ENCODE data around the gene CENPX.
A peak's percentile ranks its signal among the peaks of the same experiment; 100 is the strongest.

CENPX gene

GRCh38 chr17:82021900-82022309, 773 bp downstream of the CENPX start:
- DNase-seq = no peak

GRCh38 chr17:82021107-82021899, 1.4 kb downstream of the CENPX start:
- DNase-seq = peak; percentile 53

GRCh38 chr17:82020572-82021106, 2.0 kb downstream of the CENPX start:
- DNase-seq = no peak

- DNase-seq = peak; percentile 56
Observed at GRCh38 chr17:82019690-82020571, 2.7 kb downstream of the CENPX start.

- no peak for DNase-seq
Observed at GRCh38 chr17:82018989-82019689, 3.5 kb downstream of the CENPX start.

- peak; percentile 64 for DNase-seq
Observed at GRCh38 chr17:82018152-82018988, 4.3 kb downstream of the CENPX start.

- no peak for DNase-seq
Observed at GRCh38 chr17:82017612-82018151, 5.0 kb downstream of the CENPX start.

- DNase-seq = no peak
Observed at GRCh38 chr17:82016875-82017459, 5.7 kb downstream of the CENPX start.

GRCh38 chr17:82016061-82016874, 6.4 kb downstream of the CENPX start:
- no peak for DNase-seq

GRCh38 chr17:82015311-82015971, 7.2 kb downstream of the CENPX start:
- no peak for DNase-seq

GRCh38 chr17:82014971-82015310, 7.7 kb downstream of the CENPX start:
- DNase-seq = no peak

GRCh38 chr17:82014432-82014831, 8.2 kb downstream of the CENPX start:
- DNase-seq = no peak

GRCh38 chr17:82013772-82014321, 8.8 kb downstream of the CENPX start:
- DNase-seq = no peak

- no peak for DNase-seq
Observed at GRCh38 chr17:82013341-82013740, 9.3 kb downstream of the CENPX start.

GRCh38 chr17:82012640-82013295, 9.9 kb downstream of the CENPX start:
- DNase-seq = no peak

- no peak for DNase-seq
Observed at GRCh38 chr17:82012261-82012639, 10.4 kb downstream of the CENPX start.

GRCh38 chr17:82011617-82012187, 11.0 kb downstream of the CENPX start:
- no peak for DNase-seq

- DNase-seq = no peak
Observed at GRCh38 chr17:82010575-82011525, 11.8 kb downstream of the CENPX start.
